ENCODE results near the gene OR5H2. TPM values are rescaled to one million over a fixed set of nuclear protein-coding genes. Genes with fewer than 3 reads are reported as not detected.

OR5H2 gene
- total and polyA plus RNA-seq, 2 of the 4 experiments (the other 2 are of a cell fraction): not detected

- 36% methylated on average over 3 of the region's 3 CpGs; no CpG with 5 or more reads in 1 of the 2 experiments for WGBS, 2 experiments (ENCODE audit: extremely low coverage in 2 of 2, insufficient read length in 1 of 2)
- Histone ChIP-seq H2BK20ac (ENCODE audit: low read depth, low read length) (no peak overlapping the region), H3K9ac (ENCODE audit: low read depth, low read length) (no peak overlapping the region), H3K27ac (ENCODE audit: insufficient read depth, low read length) (no peak overlapping the region), H3K4me2 (ENCODE audit: low read depth, low read length) (no peak overlapping the region), H3K4me1 (ENCODE audit: control insufficient read depth, insufficient read depth, low read length) (no peaks in the 10 kb centered on the region), H3K14ac (replicated peaks; ENCODE audit: low read depth, low read length) (no peak overlapping the region), H4K8ac (ENCODE audit: low read depth in 2 of 2, low read length in 2 of 2) (no peak overlapping the region), H3K9me3 (ENCODE audit: control insufficient read depth, insufficient read depth, low read length) (peaks cover 2% of the 10 kb centered on the region; the same call in 1 of the 2 replicates), H3K4me3 (ENCODE audit: insufficient read depth, low read depth, low read length) (no peak overlapping the region), H3K36me3 (ENCODE audit: control insufficient read depth, insufficient read depth, low read length) (no peaks in the 10 kb centered on the region), H3K9me1 (ENCODE audit: insufficient read depth, low read length) (no peaks in the 10 kb centered on the region), H2AFZ (replicated peaks; ENCODE audit: low read length, poor library complexity) (no peak overlapping the region), H3K18ac (ENCODE audit: low read depth, low read length) (no peak overlapping the region), H2AK9ac (replicated peaks; ENCODE audit: low read depth, low read length, poor library complexity) (no peak overlapping the region), H3K23ac (ENCODE audit: low read depth, low read length) (no peak overlapping the region), H2AK5ac (ENCODE audit: low read depth, low read length) (no peak overlapping the region), H4K91ac (ENCODE audit: insufficient read depth, low read depth, low read length) (no peak overlapping the region), H4K5ac (ENCODE audit: low read depth, low read length) (no peak overlapping the region), H3K79me1 (ENCODE audit: low read depth in 1 of 2, low read length in 2 of 2) (no peaks in the 10 kb centered on the region), H3K56ac (ENCODE audit: extremely low read depth, insufficient read depth, low read length) (no peak overlapping the region), H2BK15ac (ENCODE audit: low read depth, low read length) (no peak overlapping the region), H2BK5ac (ENCODE audit: low read depth, low read length, poor library complexity, severe bottlenecking) (no peak overlapping the region), H3K27me3 (ENCODE audit: control insufficient read depth, insufficient read depth, low read length) (no peaks in the 10 kb centered on the region), H3K4ac (ENCODE audit: low read depth, low read length) (no peak overlapping the region), H4K20me1 (ENCODE audit: insufficient read depth, low read length) (no peaks in the 10 kb centered on the region), H2BK120ac (ENCODE audit: low read depth, low read length) (no peak overlapping the region)
- intact Hi-C loops (cut with micrococcal nuclease): no loop called here
- ATAC-seq (ENCODE audit: low read depth) (no peak), DNase-seq (no peak)
- ChIA-PET POLR2A (ENCODE audit: unreplicated experiment) (no interaction called here), CTCF (no interaction called here)
- no peak for TF ChIP-seq NFE2L2 (IDR thresholded peaks at IDR 0.05; ENCODE audit: low read depth, low read length)
- no peak for TF ChIP-seq MAFK (IDR thresholded peaks at IDR 0.05; ENCODE audit: low read depth, low read length)
- TF ChIP-seq ELK1 (IDR thresholded peaks at IDR 0.05; ENCODE audit: borderline replicate concordance, low read depth, low read length): no peak
- TF ChIP-seq MXI1 (IDR thresholded peaks at IDR 0.05; ENCODE audit: borderline replicate concordance, low read depth, low read length): no peak
- no peak for TF ChIP-seq MAZ (IDR thresholded peaks at IDR 0.05; ENCODE audit: borderline replicate concordance, low read depth, low read length)
- no peak for TF ChIP-seq USF2 (IDR thresholded peaks at IDR 0.05; ENCODE audit: low read depth, low read length)
- no peak for TF ChIP-seq CHD1 (IDR thresholded peaks at IDR 0.05; ENCODE audit: low read depth, low read length)
- TF ChIP-seq CTCF (conservative IDR thresholded peaks at IDR 0.05; ENCODE audit: low read depth, low read length): no peak
- dilution Hi-C loops (cut with HindIII; ENCODE audit: low sequenced_read_pairs, unreplicated experiment): no loop called here
- in situ Hi-C loops (cut with MboI; ENCODE audit: low sequenced_read_pairs): no loop called here
- BruUV-seq (replicated peaks): no TSS peak
Observed at GRCh38 chr3:98269846-98270245, 12.5 kb upstream of the OR5H2 start.
